WTC11 (cell line): ENCODE results near the gene ADGRF3.

Experiments
- CREB1 ChIP-seq: sonication (generic); formaldehyde crosslinking; IDR thresholded peaks from 2 replicates; pipeline ENCODE4 v1.8.0; 2023; ENCODE audit warnings: mild to moderate bottlenecking, missing genetic modification reagents
- ESRRA ChIP-seq: sonication (generic); formaldehyde crosslinking; IDR thresholded peaks from 2 replicates; pipeline ENCODE4 v1.8.1; 2022; ENCODE audit warnings: mild to moderate bottlenecking, missing genetic modification reagents, borderline replicate concordance
- ETV6 ChIP-seq: sonication (generic); formaldehyde crosslinking; IDR thresholded peaks from 2 replicates; pipeline ENCODE4 v1.8.1; 2022; ENCODE audit warnings: mild to moderate bottlenecking, missing genetic modification reagents
- FOXK1 ChIP-seq: sonication (generic); formaldehyde crosslinking; IDR thresholded peaks from 2 replicates; pipeline ENCODE4 v1.8.0; 2022; ENCODE audit warnings: mild to moderate bottlenecking, moderate library complexity, missing genetic modification reagents
- JUN ChIP-seq: sonication (generic); formaldehyde crosslinking; IDR thresholded peaks from 2 replicates; pipeline ENCODE4 v1.8.0; 2023; ENCODE audit warnings: mild to moderate bottlenecking, missing genetic modification reagents
- NFYB ChIP-seq: sonication (generic); formaldehyde crosslinking; conservative IDR thresholded peaks from 2 replicates; pipeline ENCODE4 v1.8.0; 2022; ENCODE audit warnings: low read depth, missing genetic modification reagents
- NR2C2 ChIP-seq: sonication (generic); formaldehyde crosslinking; IDR thresholded peaks from 2 replicates; pipeline ENCODE4 v1.8.0; 2022; ENCODE audit warnings: mild to moderate bottlenecking, missing genetic modification reagents
- TEAD4 ChIP-seq: sonication (generic); formaldehyde crosslinking; IDR thresholded peaks from 2 replicates; pipeline ENCODE4 v1.8.0; 2022; ENCODE audit warnings: mild to moderate bottlenecking, missing genetic modification reagents
- ZNF121 ChIP-seq: sonication (generic); formaldehyde crosslinking; IDR thresholded peaks from 2 replicates; pipeline ENCODE4 v1.8.0; 2023; ENCODE audit warnings: missing genetic modification reagents
- TF ChIP-seq, protein P1 (sequence below): sonication (generic); formaldehyde crosslinking; IDR thresholded peaks from 2 replicates; pipeline ENCODE4 v1.8.1; 2023; ENCODE audit warnings: mild to moderate bottlenecking, missing genetic modification reagents, moderate library complexity
- TF ChIP-seq, protein P2 (sequence below): fragments of 200-600 bp; IDR thresholded peaks from 2 replicates; pipeline ENCODE4 v1.8.0; 2022; ENCODE audit warnings: antibody characterized with exemption
- TF ChIP-seq, protein P3 (sequence below): sonication (generic); formaldehyde crosslinking; IDR thresholded peaks from 2 replicates; pipeline ENCODE4 v1.8.0; 2022; ENCODE audit warnings: mild to moderate bottlenecking, missing genetic modification reagents
- TF ChIP-seq, protein P4 (sequence below): sonication (generic); formaldehyde crosslinking; IDR thresholded peaks from 2 replicates; pipeline ENCODE4 v1.8.0; 2022; ENCODE audit warnings: mild to moderate bottlenecking, missing genetic modification reagents

DNA sequence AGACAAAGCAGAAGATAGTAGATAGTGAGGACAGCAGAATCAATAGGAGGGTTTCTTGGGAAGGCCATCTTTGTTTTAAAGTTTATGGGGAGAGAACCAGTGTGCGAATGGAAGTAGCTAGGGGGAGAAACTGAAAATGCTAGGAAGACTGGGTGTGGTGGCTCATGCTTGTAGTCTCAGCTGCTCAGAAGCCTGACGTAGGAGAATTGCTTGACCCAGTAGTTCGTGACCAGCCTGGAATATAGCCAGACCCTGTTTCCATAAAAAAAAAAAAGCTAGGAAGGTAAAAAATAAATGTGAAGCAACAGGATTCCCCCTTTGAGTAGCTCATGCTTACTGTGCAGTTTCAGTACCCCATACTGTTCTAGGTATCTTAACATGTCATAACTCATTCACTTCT lies 36.0 kb upstream of the ADGRF3 start:
- TF ChIP-seq CREB1 (CRISPR knock-in tag): no peak
- TF ChIP-seq, protein P1, sequence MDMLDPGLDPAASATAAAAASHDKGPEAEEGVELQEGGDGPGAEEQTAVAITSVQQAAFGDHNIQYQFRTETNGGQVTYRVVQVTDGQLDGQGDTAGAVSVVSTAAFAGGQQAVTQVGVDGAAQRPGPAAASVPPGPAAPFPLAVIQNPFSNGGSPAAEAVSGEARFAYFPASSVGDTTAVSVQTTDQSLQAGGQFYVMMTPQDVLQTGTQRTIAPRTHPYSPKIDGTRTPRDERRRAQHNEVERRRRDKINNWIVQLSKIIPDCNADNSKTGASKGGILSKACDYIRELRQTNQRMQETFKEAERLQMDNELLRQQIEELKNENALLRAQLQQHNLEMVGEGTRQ (CRISPR knock-in tag): no peak
- no peak for TF ChIP-seq JUN (CRISPR knock-in tag)
- no peak for TF ChIP-seq TEAD4 (CRISPR knock-in tag)
- TF ChIP-seq, protein P2, sequence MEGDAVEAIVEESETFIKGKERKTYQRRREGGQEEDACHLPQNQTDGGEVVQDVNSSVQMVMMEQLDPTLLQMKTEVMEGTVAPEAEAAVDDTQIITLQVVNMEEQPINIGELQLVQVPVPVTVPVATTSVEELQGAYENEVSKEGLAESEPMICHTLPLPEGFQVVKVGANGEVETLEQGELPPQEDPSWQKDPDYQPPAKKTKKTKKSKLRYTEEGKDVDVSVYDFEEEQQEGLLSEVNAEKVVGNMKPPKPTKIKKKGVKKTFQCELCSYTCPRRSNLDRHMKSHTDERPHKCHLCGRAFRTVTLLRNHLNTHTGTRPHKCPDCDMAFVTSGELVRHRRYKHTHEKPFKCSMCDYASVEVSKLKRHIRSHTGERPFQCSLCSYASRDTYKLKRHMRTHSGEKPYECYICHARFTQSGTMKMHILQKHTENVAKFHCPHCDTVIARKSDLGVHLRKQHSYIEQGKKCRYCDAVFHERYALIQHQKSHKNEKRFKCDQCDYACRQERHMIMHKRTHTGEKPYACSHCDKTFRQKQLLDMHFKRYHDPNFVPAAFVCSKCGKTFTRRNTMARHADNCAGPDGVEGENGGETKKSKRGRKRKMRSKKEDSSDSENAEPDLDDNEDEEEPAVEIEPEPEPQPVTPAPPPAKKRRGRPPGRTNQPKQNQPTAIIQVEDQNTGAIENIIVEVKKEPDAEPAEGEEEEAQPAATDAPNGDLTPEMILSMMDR: no peak
- TF ChIP-seq, protein P3, sequence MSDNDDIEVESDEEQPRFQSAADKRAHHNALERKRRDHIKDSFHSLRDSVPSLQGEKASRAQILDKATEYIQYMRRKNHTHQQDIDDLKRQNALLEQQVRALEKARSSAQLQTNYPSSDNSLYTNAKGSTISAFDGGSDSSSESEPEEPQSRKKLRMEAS (CRISPR knock-in tag): no peak
- no peak for TF ChIP-seq ESRRA (CRISPR knock-in tag)
- no peak for TF ChIP-seq FOXK1 (CRISPR knock-in tag)
- TF ChIP-seq, protein P4, sequence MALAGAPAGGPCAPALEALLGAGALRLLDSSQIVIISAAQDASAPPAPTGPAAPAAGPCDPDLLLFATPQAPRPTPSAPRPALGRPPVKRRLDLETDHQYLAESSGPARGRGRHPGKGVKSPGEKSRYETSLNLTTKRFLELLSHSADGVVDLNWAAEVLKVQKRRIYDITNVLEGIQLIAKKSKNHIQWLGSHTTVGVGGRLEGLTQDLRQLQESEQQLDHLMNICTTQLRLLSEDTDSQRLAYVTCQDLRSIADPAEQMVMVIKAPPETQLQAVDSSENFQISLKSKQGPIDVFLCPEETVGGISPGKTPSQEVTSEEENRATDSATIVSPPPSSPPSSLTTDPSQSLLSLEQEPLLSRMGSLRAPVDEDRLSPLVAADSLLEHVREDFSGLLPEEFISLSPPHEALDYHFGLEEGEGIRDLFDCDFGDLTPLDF: no peak
- no peak for TF ChIP-seq ETV6 (CRISPR knock-in tag)
- no peak for TF ChIP-seq NFYB
- no peak for TF ChIP-seq NR2C2 (CRISPR knock-in tag)
- TF ChIP-seq ZNF121 (CRISPR knock-in tag): no peak
